ENCODE measurements around the gene CRIP2. TPM values are rescaled to one million over a fixed set of nuclear protein-coding genes. Genes with fewer than 3 reads are reported as not detected.

CRIP2 gene
- total and polyA plus RNA-seq, 2 of the 8 experiments (the other 6 are each of a cell fraction or from before 2014, with no cell fraction given), result 4.2 to 13.5 TPM

DNA sequence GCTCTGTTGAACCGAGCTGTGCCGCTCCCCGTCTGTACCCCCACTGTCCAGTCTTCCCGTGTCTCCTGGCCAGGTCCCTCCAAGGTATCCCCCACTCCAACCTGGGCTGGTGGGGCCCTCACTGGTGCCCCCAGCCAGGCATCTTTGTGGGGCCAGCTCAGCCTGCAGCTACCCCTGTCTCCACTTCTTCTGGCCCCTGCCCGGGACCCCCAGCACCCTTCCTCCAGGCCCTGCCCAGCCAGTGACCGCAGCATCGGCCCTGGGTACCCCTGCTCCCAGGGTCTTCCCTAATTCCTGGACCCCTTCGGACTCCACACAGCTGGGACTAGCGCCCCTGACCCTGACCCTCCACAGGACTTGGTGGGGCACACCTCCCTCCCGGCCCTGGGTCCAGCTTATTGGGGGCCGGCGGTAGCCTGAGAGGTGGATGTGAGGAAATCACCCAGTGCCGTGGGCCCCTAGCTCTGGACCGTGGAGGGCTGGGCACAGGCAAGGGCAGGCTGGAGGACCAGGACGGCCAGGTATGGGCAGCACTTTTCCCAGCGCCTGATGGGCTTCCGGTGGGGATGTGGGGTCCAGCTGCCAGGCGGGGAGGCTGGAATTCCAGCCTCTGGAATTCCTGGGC, 8.0 kb downstream of the CRIP2 start:
- H3K4me3 ChIP-seq (ENCODE audit: extremely low read depth in 1 of 4, insufficient read depth in 2 of 4, low read depth in 3 of 4, low read length in 4 of 4), result peak overlapping the region in 1 of 4 experiments; percentile 25; a peak in 1 of 8 replicates
- 0 out of 2 replicates have a peak, but pooled peaks have one; percentile 43 for TF ChIP-seq TEAD4 (IDR thresholded peaks at IDR 0.05; ENCODE audit: low read depth, low read length)
- TF ChIP-seq TBP (IDR thresholded peaks at IDR 0.05; ENCODE audit: low read depth, low read length), result no peak
- 84% methylated on average over 17 of the region's 18 CpGs; no CpG with 5 or more reads in 1 of the 2 experiments for WGBS, 2 experiments (ENCODE audit: extremely low coverage in 1 of 2, insufficient coverage in 1 of 2, insufficient read length in 1 of 2, insufficient replicate concordance in 2 of 2, low coverage in 1 of 2, low lambda C conversion rate in 2 of 2, missing lambda C conversion rate in 1 of 2)
- H3K9me3 ChIP-seq (ENCODE audit: insufficient read depth in 2 of 2, low read depth in 1 of 2, low read length in 1 of 2), result no peaks in the 10 kb centered on the region
- H4K91ac ChIP-seq (replicated peaks; ENCODE audit: insufficient read length, low read length), result no peak overlapping the region
- H2BK120ac ChIP-seq (replicated peaks; ENCODE audit: low read depth, low read length), result no peak overlapping the region
- 0 out of 4 replicates have a peak overlapping the region, but pooled peaks of 1 of the 2 experiments have one; percentile 21 for H3K4me2 ChIP-seq (ENCODE audit: insufficient read depth in 1 of 2, low read depth in 2 of 2, low read length in 2 of 2)
- no peak overlapping the region for H2BK15ac ChIP-seq (ENCODE audit: low read length)
- H3K4me1 ChIP-seq (replicated peaks in 1 of 4; ENCODE audit: control insufficient read depth in 3 of 4, insufficient read depth in 4 of 4, low read length in 3 of 4), result peaks cover 0 to 37% (median 21%) of the 10 kb centered on the region in 4 experiments; a peak in 5 of 7 replicates
- H2BK5ac ChIP-seq (ENCODE audit: low read depth, low read length), result no peak overlapping the region; the same call in 1 of the 2 replicates
- H2AK5ac ChIP-seq (ENCODE audit: low read depth, low read length), result no peak overlapping the region
- H3K79me1 ChIP-seq (ENCODE audit: low read depth, low read length), result no peaks in the 10 kb centered on the region
- DNase-seq (ENCODE audit: low read depth in 1 of 2, low spot score in 2 of 2) (no peak), FAIRE-seq (no peak)
- H3K36me3 ChIP-seq (ENCODE audit: control insufficient read depth in 2 of 4, insufficient read depth in 4 of 4, low read length in 3 of 4), result peaks cover 0 to 3% (median 0%) of the 10 kb centered on the region in 4 experiments; a peak in 1 of 8 replicates
- H3K27ac ChIP-seq (ENCODE audit: low read depth, low read length), result no peak overlapping the region
- H3K79me2 ChIP-seq (ENCODE audit: control insufficient read depth in 1 of 2, insufficient read depth in 2 of 2, low read length in 2 of 2), result no peaks in the 10 kb centered on the region
- H3K23me2 ChIP-seq (ENCODE audit: low read depth, low read length), result peaks cover 4% of the 10 kb centered on the region; the same call in 1 of the 2 replicates
- CTCF ChIA-PET (ENCODE audit: partially characterized antibody), result interaction anchor here (0.8 to 5.0 kb wide), 13 partner anchors 7 to 309 kb away, joined by 3 to 70 read pairs (median 4); no protein-coding TSS in a partner anchor
- H3K9ac ChIP-seq (replicated peaks in 1 of 4; ENCODE audit: extremely low read depth in 1 of 4, low read depth in 3 of 4, low read length in 3 of 4), result peak overlapping the region in 1 of 4 experiments; percentile 56; a peak in 2 of 7 replicates
- POLR2A ChIA-PET (ENCODE audit: partially characterized antibody), result interaction anchor here (0.5 to 1.6 kb wide), 5 partner anchors 9 to 322 kb away, joined by 3 to 4 read pairs (median 3); no protein-coding TSS in a partner anchor
- H3K14ac ChIP-seq (ENCODE audit: insufficient read length), result no peak overlapping the region
- no peak overlapping the region for H3K4ac ChIP-seq (replicated peaks; ENCODE audit: insufficient read length, low read depth, low read length)
- no peak overlapping the region for H3K23ac ChIP-seq (ENCODE audit: insufficient read length)
- H2AFZ ChIP-seq (ENCODE audit: low read length), result no peak overlapping the region
- no peak overlapping the region for H3K18ac ChIP-seq (ENCODE audit: extremely low read depth, low read length)
- peak overlapping the region; percentile 92; the same call in 1 of the 2 replicates for H4K8ac ChIP-seq (ENCODE audit: extremely low read depth, insufficient read depth, low read length)
- H3K27me3 ChIP-seq (replicated peaks in 1 of 4; ENCODE audit: control insufficient read depth in 3 of 4, extremely low read depth in 1 of 4, insufficient read depth in 3 of 4, low read length in 3 of 4), result peaks cover 56 to 99% (median 82%) of the 10 kb centered on the region in 4 experiments
- no peak overlapping the region for H2BK20ac ChIP-seq (ENCODE audit: low read length)
- peaks cover 4 to 12% of the 10 kb centered on the region in 2 experiments for H4K20me1 ChIP-seq (replicated peaks in 1 of 2; ENCODE audit: control insufficient read depth in 1 of 2, insufficient read depth in 2 of 2, low read length in 2 of 2)
- H2BK12ac ChIP-seq (ENCODE audit: low read depth, low read length), result peak overlapping the region; percentile 80; the same call in 1 of the 2 replicates
- H4K5ac ChIP-seq (ENCODE audit: insufficient read length, low read depth, low read length), result no peak overlapping the region
- H3K56ac ChIP-seq (replicated peaks; ENCODE audit: insufficient read length, low read depth, low read length), result no peak overlapping the region
